ENCODE data around the gene DCN.
"Not testable (repeated sequence)": the region's sequence is repeated elsewhere in the genome, so short reads cannot be mapped to it uniquely, and the experiment has no call there.

DCN gene

GRCh38 chr12:91182636-91183455 is at the start of gene DCN:
DCN (minus strand) TSS chr12:91182817; CDS start chr12:91178552, 4,265 bp downstream.
- DNase-seq: no peak

- no peak for DNase-seq
Measured at GRCh38 chr12:91230841-91231240, 48.2 kb upstream of the DCN start.

GRCh38 chr12:91226951-91227350 is 44.3 kb upstream of the DCN start:
- no peak for DNase-seq

- DNase-seq: no peak
Measured at GRCh38 chr12:91225316-91225715, 42.7 kb upstream of the DCN start.

GRCh38 chr12:91224401-91224800 is 41.8 kb upstream of the DCN start:
- DNase-seq: no peak

- DNase-seq: no peak
Measured at GRCh38 chr12:91222746-91223145, 40.1 kb upstream of the DCN start.

GRCh38 chr12:91219919-91220318 is 37.3 kb upstream of the DCN start:
- DNase-seq: no peak

- DNase-seq: no peak
Measured at GRCh38 chr12:91219511-91219910, 36.9 kb upstream of the DCN start.

- DNase-seq: no peak
Measured at GRCh38 chr12:91216871-91217270, 34.3 kb upstream of the DCN start.

GRCh38 chr12:91215940-91216454 is 33.4 kb upstream of the DCN start:
- DNase-seq: no peak

- no peak for DNase-seq
Measured at GRCh38 chr12:91211866-91212265, 29.2 kb upstream of the DCN start.

GRCh38 chr12:91210618-91211017 is 28.0 kb upstream of the DCN start:
- no peak for DNase-seq

- DNase-seq: no peak
Measured at GRCh38 chr12:91210144-91210543, 27.5 kb upstream of the DCN start.

GRCh38 chr12:91207301-91207700 is 24.7 kb upstream of the DCN start:
- DNase-seq: not testable (repeated sequence)

- DNase-seq: no peak
Measured at GRCh38 chr12:91205811-91206210, 23.2 kb upstream of the DCN start.

GRCh38 chr12:91204421-91204820 is 21.8 kb upstream of the DCN start:
- no peak for DNase-seq

GRCh38 chr12:91203610-91204009 is 21.0 kb upstream of the DCN start:
- DNase-seq: no peak

GRCh38 chr12:91202390-91202789 is 19.8 kb upstream of the DCN start:
- no peak for DNase-seq

GRCh38 chr12:91196436-91196835 is 13.8 kb upstream of the DCN start:
- no peak for DNase-seq

GRCh38 chr12:91194500-91194899 is 11.9 kb upstream of the DCN start:
- no peak for DNase-seq

GRCh38 chr12:91191513-91192111 is 9.0 kb upstream of the DCN start:
- no peak for DNase-seq

GRCh38 chr12:91189516-91189915 is 6.9 kb upstream of the DCN start:
- DNase-seq: no peak

GRCh38 chr12:91188778-91189177 is 6.2 kb upstream of the DCN start:
- DNase-seq: no peak

- no peak for DNase-seq
Measured at GRCh38 chr12:91186156-91186555, 3.5 kb upstream of the DCN start.
